CD14-positive monocyte (primary cell): ENCODE data around the gene BBS5. TPM values are rescaled to one million over a fixed set of nuclear protein-coding genes. Genes with fewer than 3 reads are reported as not detected.

Experiments used
- DNase-seq, 3 donors: peaks; one replicate each; pipeline ENCODE4 v3.0.0-alpha.2; 2011 to 2022
- H2AFZ ChIP-seq: 2 replicates; pipeline ENCODE4 v1.6.0; 2012; ENCODE audit warnings: mild to moderate bottlenecking, low read depth, low read length, inconsistent platforms; ENCODE audit not compliant: insufficient read depth, poor library complexity, severe bottlenecking
- H3K27ac ChIP-seq, 2 donors: 1 replicate in 1 of 2; 2 replicates in 1 of 2; pipeline ENCODE4 v1.5.1; 2012 to 2013; ENCODE audit warnings: low read length in 2 of 2, control low read depth in 1 of 2, inconsistent platforms in 1 of 2, low read depth in 1 of 2, mild to moderate bottlenecking in 1 of 2
- H3K27me3 ChIP-seq, 2 donors: one replicate each; pipeline versions ENCODE4 v1.6.0 to v1.6.1; 2011 to 2013; ENCODE audit warnings: low read length in 2 of 2; ENCODE audit not compliant: control insufficient read depth in 2 of 2, insufficient read depth in 2 of 2
- H3K36me3 ChIP-seq, 2 donors: replicated peaks in 1 of 2; 1 replicate in 1 of 2; 2 replicates in 1 of 2; pipeline versions ENCODE4 v1.5.1 to v1.6.1; 2012 to 2013; ENCODE audit warnings: low read length in 2 of 2, control low read depth in 1 of 2, inconsistent platforms in 1 of 2, mild to moderate bottlenecking in 1 of 2; ENCODE audit not compliant: insufficient read depth in 2 of 2, control insufficient read depth in 1 of 2
- H3K4me1 ChIP-seq, 2 donors: 1 replicate in 1 of 2; 2 replicates in 1 of 2; pipeline versions ENCODE4 v1.5.1 to v1.6.1; 2012 to 2013; ENCODE audit warnings: low read length in 2 of 2, control low read depth in 1 of 2, inconsistent platforms in 1 of 2, mild to moderate bottlenecking in 1 of 2, moderate library complexity in 1 of 2; ENCODE audit not compliant: insufficient read depth in 2 of 2, control insufficient read depth in 1 of 2
- H3K4me2 ChIP-seq: replicated peaks from 2 replicates; pipeline ENCODE3; 2012; ENCODE audit warnings: low read length, moderate library complexity, mild to moderate bottlenecking; ENCODE audit not compliant: poor library complexity, severe bottlenecking; ENCODE audit errors: extremely low read depth
- H3K4me3 ChIP-seq, 3 experiments: fragments of 200-600 bp in 1 of 3; sonication (generic) in 1 of 3; replicated peaks in 1 of 3; 1 replicate in 2 of 3; 2 replicates in 1 of 3; pipeline ENCODE4 v1.5.1; 2011 to 2013; ENCODE audit warnings: low read length in 3 of 3, mild to moderate bottlenecking in 3 of 3, control low read depth in 2 of 3, low read depth in 2 of 3, inconsistent platforms in 1 of 3, moderate library complexity in 1 of 3
- H3K79me2 ChIP-seq: 2 replicates; pipeline ENCODE4 v1.6.0; 2012; ENCODE audit warnings: mild to moderate bottlenecking, control low read depth, inconsistent platforms, low read length, moderate library complexity; ENCODE audit not compliant: insufficient read depth
- H3K9ac ChIP-seq: 2 replicates; pipeline ENCODE4 v1.6.0; 2017; ENCODE audit warnings: low read length, mild to moderate bottlenecking; ENCODE audit not compliant: insufficient read depth, poor library complexity, severe bottlenecking
- H3K9me3 ChIP-seq, 2 donors: replicated peaks in 1 of 2; 1 replicate in 1 of 2; 2 replicates in 1 of 2; pipeline versions ENCODE4 v1.5.1 to v1.6.1; 2012 to 2013; ENCODE audit warnings: low read length in 2 of 2, control low read depth in 1 of 2; ENCODE audit not compliant: control insufficient read depth in 1 of 2, insufficient read depth in 1 of 2
- H4K20me1 ChIP-seq: 2 replicates; pipeline ENCODE4 v1.6.0; 2012; ENCODE audit warnings: mild to moderate bottlenecking, low read length, control low read depth, moderate library complexity; ENCODE audit not compliant: insufficient read depth
- H3K27ac Mint-ChIP-seq, 7 donors: one replicate each; pipeline ENCODE4 v1.8.0; 2020; ENCODE audit warnings: mild to moderate bottlenecking in 7 of 7, mixed read lengths in 7 of 7, moderate library complexity in 6 of 7, inconsistent platforms in 2 of 7
- H3K27me3 Mint-ChIP-seq, 3 donors: one replicate each; pipeline ENCODE4 v1.8.0; 2021 to 2022; ENCODE audit warnings: low read depth in 3 of 3, mild to moderate bottlenecking in 3 of 3, mixed read lengths in 3 of 3, moderate library complexity in 3 of 3, inconsistent platforms in 1 of 3
- H3K36me3 Mint-ChIP-seq, 2 donors: one replicate each; pipeline ENCODE4 v1.8.0; 2020; ENCODE audit warnings: mixed read lengths in 2 of 2, inconsistent platforms in 1 of 2, mild to moderate bottlenecking in 1 of 2
- H3K4me1 Mint-ChIP-seq: one replicate; pipeline ENCODE4 v1.8.0; 2020; ENCODE audit warnings: mild to moderate bottlenecking, mixed read lengths
- H3K4me3 Mint-ChIP-seq, 2 donors: one replicate each; pipeline ENCODE4 v1.8.0; 2020; ENCODE audit warnings: mild to moderate bottlenecking in 2 of 2, mixed read lengths in 2 of 2, moderate library complexity in 1 of 2
- H3K9me3 Mint-ChIP-seq, 7 donors: one replicate each; pipeline ENCODE4 v1.8.0; 2020 to 2022; ENCODE audit warnings: mixed read lengths in 7 of 7, mild to moderate bottlenecking in 6 of 7, moderate library complexity in 6 of 7, inconsistent platforms in 2 of 7
- WGBS: methylation state at CpG from one replicate; pipeline ENCODE4 v1.1.5; 2013; ENCODE audit warnings: missing lambda C conversion rate; ENCODE audit not compliant: insufficient coverage; 5-methylcytosine and 5-hydroxymethylcytosine counted together
- intact Hi-C, 2 donors: fragments of 100-400 bp; cut with micrococcal nuclease; formaldehyde crosslinking; loops; one replicate each; pipeline versions ENCODE4 v1.15.0 to v1.15.1; 2023
- polyA plus RNA-seq, 3 donors: library from polyadenylated mRNA; depleted of rRNA in 1 of 3; unstranded in 2 of 3; stranded (reverse) in 1 of 3; fragments of 300-500 nt in 2 of 3; fragments of >200 nt in 1 of 3; fragmentation: Illumina TruSeq in 2 of 3; gene quantifications; 1 replicate in 2 of 3; 2 replicates in 1 of 3; pipeline ENCODE4 v1.2.3, GENCODE V29; 2012 to 2021
- TF ChIP-seq, protein P1 (sequence below): fragments of 200-600 bp; IDR thresholded peaks from one replicate; pipeline ENCODE4 v1.8.0; 2022; ENCODE audit warnings: antibody characterized with exemption, mild to moderate bottlenecking

The BBS5 gene
- polyA plus RNA-seq, 3 donors = 0.04 to 0.08 TPM; not detected in 1

DNA sequence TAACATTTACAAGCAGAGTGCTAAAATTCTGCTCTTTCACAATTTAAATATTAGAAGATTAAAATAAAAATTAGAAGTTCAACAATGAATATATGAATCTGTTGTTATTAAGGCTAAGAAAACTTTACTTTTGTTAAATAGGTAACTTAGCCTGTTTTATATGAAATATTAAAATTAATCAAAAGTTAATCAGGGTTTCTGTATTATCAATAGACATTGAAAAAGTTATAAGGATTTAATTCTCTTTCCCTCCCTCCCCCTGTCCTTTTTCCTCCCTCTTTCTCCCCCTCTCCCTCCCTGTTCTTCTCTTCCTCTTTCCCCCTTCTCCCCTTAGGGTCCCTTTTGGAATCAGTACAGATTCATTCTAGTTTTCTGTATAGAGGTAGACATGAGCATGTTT is 12.1 kb downstream of the BBS5 start:
- Histone ChIP-seq H2AFZ (no peak overlapping the region), H3K79me2 (no peaks in the 10 kb centered on the region), H3K9me3 (no peaks in the 10 kb centered on the region), H4K20me1 (no peaks in the 10 kb centered on the region), H3K4me2 (no peak overlapping the region), H3K27ac (no peak overlapping the region), H3K4me1 (no peaks in the 10 kb centered on the region), H3K27me3 (no peaks in the 10 kb centered on the region), H3K9ac (no peak overlapping the region), H3K4me3 (no peak overlapping the region), H3K36me3 (no peaks in the 10 kb centered on the region)
- no peak for DNase-seq
- Mint-ChIP-seq H3K4me3 (no peak overlapping the region), H3K4me1 (no peaks in the 10 kb centered on the region), H3K27ac (no peak overlapping the region), H3K36me3 (no peaks in the 10 kb centered on the region), H3K9me3 (no peaks in the 10 kb centered on the region), H3K27me3 (no peaks in the 10 kb centered on the region)
- intact Hi-C loops = no loop called here
- TF ChIP-seq, protein P1, sequence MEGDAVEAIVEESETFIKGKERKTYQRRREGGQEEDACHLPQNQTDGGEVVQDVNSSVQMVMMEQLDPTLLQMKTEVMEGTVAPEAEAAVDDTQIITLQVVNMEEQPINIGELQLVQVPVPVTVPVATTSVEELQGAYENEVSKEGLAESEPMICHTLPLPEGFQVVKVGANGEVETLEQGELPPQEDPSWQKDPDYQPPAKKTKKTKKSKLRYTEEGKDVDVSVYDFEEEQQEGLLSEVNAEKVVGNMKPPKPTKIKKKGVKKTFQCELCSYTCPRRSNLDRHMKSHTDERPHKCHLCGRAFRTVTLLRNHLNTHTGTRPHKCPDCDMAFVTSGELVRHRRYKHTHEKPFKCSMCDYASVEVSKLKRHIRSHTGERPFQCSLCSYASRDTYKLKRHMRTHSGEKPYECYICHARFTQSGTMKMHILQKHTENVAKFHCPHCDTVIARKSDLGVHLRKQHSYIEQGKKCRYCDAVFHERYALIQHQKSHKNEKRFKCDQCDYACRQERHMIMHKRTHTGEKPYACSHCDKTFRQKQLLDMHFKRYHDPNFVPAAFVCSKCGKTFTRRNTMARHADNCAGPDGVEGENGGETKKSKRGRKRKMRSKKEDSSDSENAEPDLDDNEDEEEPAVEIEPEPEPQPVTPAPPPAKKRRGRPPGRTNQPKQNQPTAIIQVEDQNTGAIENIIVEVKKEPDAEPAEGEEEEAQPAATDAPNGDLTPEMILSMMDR = no peak

DNA sequence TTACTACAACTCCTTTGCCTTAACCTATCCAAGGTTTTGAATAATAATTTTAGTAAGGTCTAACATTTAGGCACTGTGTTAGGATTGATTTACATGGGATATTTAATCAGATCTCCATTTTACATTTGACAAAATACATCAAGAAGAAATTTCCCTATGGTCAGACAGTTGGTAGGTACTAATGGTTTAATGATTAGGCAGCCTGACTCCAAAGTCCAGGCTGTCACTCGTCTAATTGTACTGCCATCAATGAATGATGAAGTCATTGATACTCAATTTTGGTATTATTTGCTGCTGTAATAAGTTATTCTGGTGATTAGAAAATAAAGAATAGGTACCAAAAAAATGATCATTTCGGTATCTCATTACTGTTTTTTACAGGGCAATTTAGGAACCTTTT is 14.1 kb downstream of the BBS5 start:
- Histone ChIP-seq H3K36me3 (no peaks in the 10 kb centered on the region), H3K27me3 (no peaks in the 10 kb centered on the region), H2AFZ (no peak overlapping the region), H3K4me2 (no peak overlapping the region), H3K9me3 (no peaks in the 10 kb centered on the region), H3K4me3 (no peak overlapping the region), H3K4me1 (no peaks in the 10 kb centered on the region), H3K27ac (no peak overlapping the region), H3K79me2 (no peaks in the 10 kb centered on the region), H4K20me1 (no peaks in the 10 kb centered on the region), H3K9ac (no peak overlapping the region)
- DNase-seq = no peak
- Mint-ChIP-seq H3K36me3 (no peaks in the 10 kb centered on the region), H3K27ac (no peak overlapping the region), H3K4me1 (no peaks in the 10 kb centered on the region), H3K4me3 (no peak overlapping the region), H3K27me3 (no peaks in the 10 kb centered on the region), H3K9me3 (no peaks in the 10 kb centered on the region)
- intact Hi-C loops = no loop called here
- no CpG with 5 or more reads among the region's 2 CpGs for WGBS
- TF ChIP-seq, protein P1 = no peak
